ENCODE results near the gene HMX1.

DNA sequence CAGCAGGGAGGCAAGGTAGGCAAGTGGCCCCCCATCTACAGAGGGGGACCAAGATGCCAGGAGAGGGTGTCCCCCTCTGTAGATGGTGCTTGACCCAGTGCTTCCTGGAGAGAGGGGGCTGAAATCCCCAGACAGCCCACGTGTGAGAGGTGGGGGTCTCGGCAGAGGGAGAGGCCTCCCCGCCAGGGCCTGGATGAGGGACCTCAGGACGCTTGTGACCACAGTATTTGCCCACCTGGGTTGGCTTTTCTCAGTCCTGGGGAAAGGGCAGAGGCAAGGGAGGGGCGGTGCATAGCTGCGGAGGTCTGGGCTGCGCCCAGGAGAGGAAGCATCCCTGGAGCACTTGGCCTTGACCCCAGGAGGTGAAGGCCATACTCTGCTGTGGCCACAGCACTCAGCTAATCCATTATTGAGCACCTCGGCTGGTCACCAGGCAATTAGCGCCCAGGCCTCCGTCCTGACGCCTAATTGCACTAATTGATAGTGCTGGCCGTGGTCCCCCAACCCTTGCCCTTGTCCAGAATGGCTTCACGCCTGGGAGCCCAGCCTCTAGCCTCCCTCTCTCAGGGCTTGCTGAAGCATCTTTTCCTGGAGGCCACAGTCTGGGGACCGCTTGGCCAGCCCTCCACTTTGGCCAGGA lies 30.7 kb downstream of the HMX1 start:
- TF ChIP-seq EZH2phosphoT487 (IDR thresholded peaks at IDR 0.05; ENCODE audit: insufficient read depth, low read depth) = no peak
- TF ChIP-seq EZH2 (IDR thresholded peaks at IDR 0.05; ENCODE audit: insufficient read depth, poor library complexity, severe bottlenecking) = no peak
